Neuron (in vitro differentiated cells): ENCODE results near the gene TEX2.
"Not testable (repeated sequence)": the region's sequence is repeated elsewhere in the genome, so short reads cannot be mapped to it uniquely, and the experiment has no call there.

Experiments
- H2AFZ ChIP-seq: one replicate; pipeline ENCODE4 v1.6.1; 2013; ENCODE audit warnings: low read depth, mild to moderate bottlenecking, inconsistent platforms, low read length, moderate library complexity
- H3K27me3 ChIP-seq: one replicate; pipeline ENCODE4 v1.6.1; 2013; ENCODE audit warnings: low read length; ENCODE audit not compliant: insufficient read depth
- H3K36me3 ChIP-seq: one replicate; pipeline ENCODE4 v1.6.1; 2013; ENCODE audit warnings: low read length; ENCODE audit not compliant: insufficient read depth
- H3K4me1 ChIP-seq: one replicate; pipeline ENCODE4 v1.6.1; 2013; ENCODE audit warnings: low read length; ENCODE audit not compliant: insufficient read depth
- H3K4me3 ChIP-seq: 2 replicates; pipeline ENCODE4 v1.5.1; 2013; ENCODE audit warnings: mild to moderate bottlenecking, low read length, moderate library complexity
- H3K9me3 ChIP-seq: one replicate; pipeline ENCODE4 v1.6.1; 2013; ENCODE audit warnings: low read length

Gene TEX2

GRCh38 chr17:64242633-64243032 is 20.4 kb downstream of the TEX2 start:
- H3K4me1 ChIP-seq, result peaks cover 11% of the 10 kb centered on the region
- H3K36me3 ChIP-seq, result no peaks in the 10 kb centered on the region
- no peaks in the 10 kb centered on the region for H3K27me3 ChIP-seq
- no peak overlapping the region for H3K4me3 ChIP-seq
- H2AFZ ChIP-seq, result no peak overlapping the region
- H3K9me3 ChIP-seq, result no peaks in the 10 kb centered on the region

GRCh38 chr17:64240741-64241347 is 22.2 kb downstream of the TEX2 start:
- H3K36me3 ChIP-seq, result no peaks in the 10 kb centered on the region
- no peak overlapping the region for H2AFZ ChIP-seq
- H3K4me3 ChIP-seq, result no peak overlapping the region
- peaks cover 17% of the 10 kb centered on the region for H3K4me1 ChIP-seq
- no peaks in the 10 kb centered on the region for H3K27me3 ChIP-seq
- no peaks in the 10 kb centered on the region for H3K9me3 ChIP-seq

GRCh38 chr17:64240261-64240740 is 22.8 kb downstream of the TEX2 start:
- Histone ChIP-seq H3K9me3 (no peaks in the 10 kb centered on the region), H3K4me3 (no peak overlapping the region), H3K4me1 (peaks cover 17% of the 10 kb centered on the region), H3K36me3 (no peaks in the 10 kb centered on the region), H3K27me3 (no peaks in the 10 kb centered on the region), H2AFZ (no peak overlapping the region)

- peaks cover 17% of the 10 kb centered on the region for H3K4me1 ChIP-seq
- H2AFZ ChIP-seq, H3K27me3 ChIP-seq, H3K9me3 ChIP-seq, H3K36me3 ChIP-seq, H3K4me3 ChIP-seq: not testable (repeated sequence)
These were observed 24.6 kb downstream of the TEX2 start for GRCh38 chr17:64238449-64238848.

- Histone ChIP-seq H3K9me3 (no peaks in the 10 kb centered on the region), H3K27me3 (no peaks in the 10 kb centered on the region), H3K4me3 (no peak overlapping the region), H3K4me1 (peaks cover 17% of the 10 kb centered on the region), H2AFZ (no peak overlapping the region), H3K36me3 (no peaks in the 10 kb centered on the region)
These were observed 26.1 kb downstream of the TEX2 start for GRCh38 chr17:64236827-64237403.

- Histone ChIP-seq H3K27me3 (no peaks in the 10 kb centered on the region), H3K36me3 (no peaks in the 10 kb centered on the region), H3K4me1 (peaks cover 6% of the 10 kb centered on the region), H2AFZ (no peak overlapping the region), H3K4me3 (no peak overlapping the region), H3K9me3 (no peaks in the 10 kb centered on the region)
These were observed 28.1 kb downstream of the TEX2 start for GRCh38 chr17:64234961-64235360.

- Histone ChIP-seq H3K4me3 (no peak overlapping the region), H3K9me3 (no peaks in the 10 kb centered on the region), H3K27me3 (no peaks in the 10 kb centered on the region), H2AFZ (no peak overlapping the region), H3K4me1 (peaks cover 6% of the 10 kb centered on the region), H3K36me3 (no peaks in the 10 kb centered on the region)
These were observed 30.4 kb downstream of the TEX2 start for GRCh38 chr17:64232466-64233262.

- Histone ChIP-seq H3K4me3 (no peak overlapping the region), H3K36me3 (no peaks in the 10 kb centered on the region), H3K4me1 (peaks cover 2% of the 10 kb centered on the region), H2AFZ (no peak overlapping the region), H3K9me3 (no peaks in the 10 kb centered on the region), H3K27me3 (no peaks in the 10 kb centered on the region)
These were observed 31.4 kb downstream of the TEX2 start for GRCh38 chr17:64231567-64232141.

- Histone ChIP-seq H2AFZ (no peak overlapping the region), H3K27me3 (no peaks in the 10 kb centered on the region), H3K9me3 (no peaks in the 10 kb centered on the region), H3K36me3 (no peaks in the 10 kb centered on the region), H3K4me1 (no peaks in the 10 kb centered on the region), H3K4me3 (no peak overlapping the region)
These were observed 32.2 kb downstream of the TEX2 start for GRCh38 chr17:64230791-64231408.

GRCh38 chr17:64229815-64230728 is 33.0 kb downstream of the TEX2 start:
- H3K27me3 ChIP-seq, result no peaks in the 10 kb centered on the region
- H2AFZ ChIP-seq, result no peak overlapping the region
- H3K4me1 ChIP-seq, result no peaks in the 10 kb centered on the region
- H3K9me3 ChIP-seq, result no peaks in the 10 kb centered on the region
- H3K4me3 ChIP-seq, result no peak overlapping the region
- no peaks in the 10 kb centered on the region for H3K36me3 ChIP-seq

GRCh38 chr17:64226132-64226531 is 36.9 kb downstream of the TEX2 start:
- Histone ChIP-seq H3K4me1 (peaks cover 3% of the 10 kb centered on the region), H3K4me3 (no peak overlapping the region), H3K27me3 (no peaks in the 10 kb centered on the region), H3K9me3 (peaks cover under 1% of the 10 kb centered on the region), H3K36me3 (no peaks in the 10 kb centered on the region), H2AFZ (no peak overlapping the region)

- Histone ChIP-seq H3K27me3 (no peaks in the 10 kb centered on the region), H3K36me3 (no peaks in the 10 kb centered on the region), H3K4me1 (peaks cover 3% of the 10 kb centered on the region), H2AFZ (no peak overlapping the region), H3K4me3 (no peak overlapping the region), H3K9me3 (peaks cover 3% of the 10 kb centered on the region)
These were observed 37.6 kb downstream of the TEX2 start for GRCh38 chr17:64225410-64225809.
